ENCODE results near the gene TCF7L2.

Gene TCF7L2

DNA sequence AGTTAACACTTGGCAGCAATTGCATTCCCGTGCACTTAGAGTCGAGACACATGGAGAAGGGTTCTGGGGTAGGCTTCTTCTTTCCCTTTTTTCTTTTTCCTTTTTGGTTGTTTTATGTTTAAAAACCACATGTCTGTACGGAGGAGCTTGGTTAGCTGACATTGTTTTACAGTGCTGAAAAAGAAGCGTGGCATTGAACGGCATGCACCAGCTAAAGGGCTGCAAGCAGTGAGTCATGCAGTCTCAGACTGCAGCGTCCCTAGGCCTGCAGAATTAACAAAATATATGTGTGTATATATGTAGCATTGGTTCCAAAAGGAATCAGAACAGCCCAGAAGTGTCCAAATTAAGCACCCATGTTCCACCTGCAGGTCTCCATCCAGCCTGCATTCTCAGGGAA, 211.0 kb downstream of the TCF7L2 start:
- Histone ChIP-seq H3K27ac (no peak overlapping the region), H3K9me3 (ENCODE audit: severe bottlenecking) (no peaks in the 10 kb centered on the region), H3K27me3 (ENCODE audit: insufficient read depth, low read depth, severe bottlenecking) (no peaks in the 10 kb centered on the region), H3K36me3 (no peaks in the 10 kb centered on the region; the same call in 1 of the 2 replicates), H3K4me3 (ENCODE audit: low read depth, low read length) (no peak overlapping the region)
- DNase-seq = no peak
- TF ChIP-seq, protein P1, sequence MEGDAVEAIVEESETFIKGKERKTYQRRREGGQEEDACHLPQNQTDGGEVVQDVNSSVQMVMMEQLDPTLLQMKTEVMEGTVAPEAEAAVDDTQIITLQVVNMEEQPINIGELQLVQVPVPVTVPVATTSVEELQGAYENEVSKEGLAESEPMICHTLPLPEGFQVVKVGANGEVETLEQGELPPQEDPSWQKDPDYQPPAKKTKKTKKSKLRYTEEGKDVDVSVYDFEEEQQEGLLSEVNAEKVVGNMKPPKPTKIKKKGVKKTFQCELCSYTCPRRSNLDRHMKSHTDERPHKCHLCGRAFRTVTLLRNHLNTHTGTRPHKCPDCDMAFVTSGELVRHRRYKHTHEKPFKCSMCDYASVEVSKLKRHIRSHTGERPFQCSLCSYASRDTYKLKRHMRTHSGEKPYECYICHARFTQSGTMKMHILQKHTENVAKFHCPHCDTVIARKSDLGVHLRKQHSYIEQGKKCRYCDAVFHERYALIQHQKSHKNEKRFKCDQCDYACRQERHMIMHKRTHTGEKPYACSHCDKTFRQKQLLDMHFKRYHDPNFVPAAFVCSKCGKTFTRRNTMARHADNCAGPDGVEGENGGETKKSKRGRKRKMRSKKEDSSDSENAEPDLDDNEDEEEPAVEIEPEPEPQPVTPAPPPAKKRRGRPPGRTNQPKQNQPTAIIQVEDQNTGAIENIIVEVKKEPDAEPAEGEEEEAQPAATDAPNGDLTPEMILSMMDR (IDR thresholded peaks at IDR 0.05; ENCODE audit: low read depth, low read length) = no peak

DNA sequence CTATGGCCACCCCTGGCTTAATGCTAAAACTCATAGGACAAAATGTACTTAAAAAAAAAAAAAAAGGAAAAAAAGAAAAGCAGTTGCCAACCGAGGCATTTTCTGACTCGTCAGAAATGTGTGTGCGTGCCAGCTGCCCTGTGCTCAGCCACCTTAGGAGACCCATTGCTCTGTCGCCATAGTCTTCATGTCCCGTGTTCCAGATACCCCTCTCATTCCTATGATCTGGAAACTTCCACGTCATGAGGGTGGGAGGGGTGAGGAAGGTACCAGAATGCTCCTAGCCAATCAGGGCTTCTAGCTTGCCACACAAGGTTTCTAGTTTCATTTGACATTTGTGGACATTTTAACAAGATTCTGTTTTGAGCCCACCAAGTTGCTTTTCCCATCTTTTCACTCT, 212.9 kb downstream of the TCF7L2 start:
- DNase-seq = no peak
- TF ChIP-seq, protein P1 (IDR thresholded peaks at IDR 0.05; ENCODE audit: low read depth, low read length) = no peak
- H3K27ac ChIP-seq = no peak overlapping the region
- no peak overlapping the region for H3K4me3 ChIP-seq (ENCODE audit: low read depth, low read length)
- H3K27me3 ChIP-seq (ENCODE audit: insufficient read depth, low read depth, severe bottlenecking) = no peaks in the 10 kb centered on the region
- H3K36me3 ChIP-seq = no peaks in the 10 kb centered on the region
- no peaks in the 10 kb centered on the region for H3K9me3 ChIP-seq (ENCODE audit: severe bottlenecking)

DNA sequence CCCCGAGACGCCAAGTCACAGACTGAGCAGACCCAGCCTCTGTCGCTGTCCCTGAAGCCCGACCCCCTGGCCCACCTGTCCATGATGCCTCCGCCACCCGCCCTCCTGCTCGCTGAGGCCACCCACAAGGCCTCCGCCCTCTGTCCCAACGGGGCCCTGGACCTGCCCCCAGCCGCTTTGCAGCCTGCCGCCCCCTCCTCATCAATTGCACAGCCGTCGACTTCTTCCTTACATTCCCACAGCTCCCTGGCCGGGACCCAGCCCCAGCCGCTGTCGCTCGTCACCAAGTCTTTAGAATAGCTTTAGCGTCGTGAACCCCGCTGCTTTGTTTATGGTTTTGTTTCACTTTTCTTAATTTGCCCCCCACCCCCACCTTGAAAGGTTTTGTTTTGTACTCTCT, 215.6 kb downstream of the TCF7L2 start:
- Histone ChIP-seq H3K36me3 (no peaks in the 10 kb centered on the region), H3K4me3 (ENCODE audit: low read depth, low read length) (no peak overlapping the region), H3K9me3 (ENCODE audit: severe bottlenecking) (no peaks in the 10 kb centered on the region), H3K27ac (no peak overlapping the region), H3K27me3 (ENCODE audit: insufficient read depth, low read depth, severe bottlenecking) (no peaks in the 10 kb centered on the region)
- TF ChIP-seq, protein P1 (IDR thresholded peaks at IDR 0.05; ENCODE audit: low read depth, low read length) = no peak
- DNase-seq = no peak

DNA sequence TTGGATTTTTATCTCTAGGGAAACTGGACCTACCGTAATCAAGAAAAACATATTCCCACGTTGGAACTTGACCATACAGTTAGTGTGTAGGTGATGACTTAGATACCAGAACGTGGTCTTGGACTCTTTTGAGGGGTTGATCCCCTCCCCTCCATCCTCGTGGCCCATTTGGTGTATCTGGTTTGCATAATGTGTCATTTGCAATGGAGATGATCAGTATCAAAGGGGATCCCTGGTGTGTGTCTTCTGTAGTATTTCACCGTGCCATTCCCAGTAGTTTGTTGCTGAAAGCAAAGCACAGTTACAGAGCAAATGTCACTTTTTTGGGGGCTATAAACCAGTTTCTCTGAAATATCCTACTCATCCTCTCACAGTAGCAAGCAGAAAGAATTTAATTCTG, 217.7 kb downstream of the TCF7L2 start:
- no peak for DNase-seq
- Histone ChIP-seq H3K4me3 (ENCODE audit: low read depth, low read length) (no peak overlapping the region), H3K27ac (no peak overlapping the region), H3K9me3 (ENCODE audit: severe bottlenecking) (no peaks in the 10 kb centered on the region), H3K36me3 (no peaks in the 10 kb centered on the region), H3K27me3 (ENCODE audit: insufficient read depth, low read depth, severe bottlenecking) (no peaks in the 10 kb centered on the region)
- TF ChIP-seq, protein P1 (IDR thresholded peaks at IDR 0.05; ENCODE audit: low read depth, low read length) = no peak

DNA sequence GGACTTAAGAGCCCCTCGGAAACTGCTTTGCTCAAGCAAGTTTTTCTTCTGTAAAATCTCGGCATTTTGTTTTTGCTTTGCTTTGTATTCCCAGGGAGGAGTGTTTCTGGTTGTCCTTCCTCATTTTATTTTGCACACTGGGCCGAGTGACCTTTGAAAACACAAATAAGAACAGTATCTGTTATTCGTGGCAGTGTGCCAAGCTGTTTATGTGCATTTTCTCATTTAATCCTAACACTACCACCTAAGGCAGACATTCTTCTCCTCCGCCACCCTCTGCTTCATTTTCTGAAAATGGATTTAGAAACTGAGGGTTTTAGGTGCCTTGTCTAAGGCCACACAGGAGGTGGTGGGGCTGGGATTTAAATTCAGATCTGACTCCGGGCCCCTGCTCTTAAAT, 218.5 kb downstream of the TCF7L2 start:
- no peak for DNase-seq
- TF ChIP-seq, protein P1 (IDR thresholded peaks at IDR 0.05; ENCODE audit: low read depth, low read length) = no peak
- no peaks in the 10 kb centered on the region for H3K27me3 ChIP-seq (ENCODE audit: insufficient read depth, low read depth, severe bottlenecking)
- no peaks in the 10 kb centered on the region for H3K36me3 ChIP-seq
- H3K4me3 ChIP-seq (ENCODE audit: low read depth, low read length) = no peak overlapping the region
- H3K27ac ChIP-seq = no peak overlapping the region
- no peaks in the 10 kb centered on the region for H3K9me3 ChIP-seq (ENCODE audit: severe bottlenecking)

DNA sequence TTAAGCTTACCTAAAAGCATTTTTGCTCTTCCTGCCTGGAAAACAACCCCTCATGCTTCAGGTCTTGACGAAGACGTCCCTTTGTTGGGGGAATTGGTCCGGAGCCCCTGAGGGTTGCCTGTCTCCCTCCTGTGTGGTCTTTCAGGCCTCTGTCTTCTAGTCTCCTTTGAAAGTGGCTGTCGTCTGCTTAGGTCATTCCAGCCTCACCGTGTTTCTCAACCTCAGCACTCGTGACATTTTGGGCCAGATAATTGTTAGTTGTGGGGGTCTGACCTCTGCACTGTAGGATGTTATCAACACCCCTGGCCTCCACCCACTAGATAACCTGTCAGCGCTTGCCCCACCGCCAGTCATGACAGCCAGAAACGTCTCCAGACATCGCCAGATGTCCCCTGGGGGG, 219.1 kb downstream of the TCF7L2 start:
- Histone ChIP-seq H3K27me3 (ENCODE audit: insufficient read depth, low read depth, severe bottlenecking) (no peaks in the 10 kb centered on the region), H3K36me3 (no peaks in the 10 kb centered on the region), H3K27ac (no peak overlapping the region), H3K4me3 (ENCODE audit: low read depth, low read length) (no peak overlapping the region), H3K9me3 (ENCODE audit: severe bottlenecking) (no peaks in the 10 kb centered on the region)
- TF ChIP-seq, protein P1 (IDR thresholded peaks at IDR 0.05; ENCODE audit: low read depth, low read length) = no peak
- no peak for DNase-seq

Data from WERI-Rb-1 (cell line).